ENCODE measurements around the gene LRRIQ4.

The LRRIQ4 gene

DNA sequence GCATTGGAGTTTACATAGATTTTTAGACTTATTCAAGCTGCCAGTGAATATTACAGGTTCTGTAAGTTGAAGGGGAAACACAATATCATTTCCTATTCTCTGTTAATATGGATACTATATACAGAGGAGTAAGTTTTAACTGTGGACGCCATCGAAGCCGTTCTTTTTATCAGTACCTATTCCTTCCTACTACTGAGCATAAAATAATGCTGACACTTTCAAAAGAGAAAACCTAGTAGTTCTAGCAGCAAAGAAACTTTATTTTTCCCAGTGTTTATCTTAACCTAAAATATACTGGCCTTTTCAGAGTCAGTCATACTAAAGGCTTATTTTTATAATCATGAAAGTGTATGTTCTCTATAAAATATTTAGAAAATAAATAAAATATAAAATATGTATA, 42.8 kb downstream of the LRRIQ4 start:
- TF ChIP-seq EP300 (IDR thresholded peaks at IDR 0.05; ENCODE audit: borderline replicate concordance) (no peak), TAF1 (IDR thresholded peaks at IDR 0.05; ENCODE audit: low read depth) (no peak)

DNA sequence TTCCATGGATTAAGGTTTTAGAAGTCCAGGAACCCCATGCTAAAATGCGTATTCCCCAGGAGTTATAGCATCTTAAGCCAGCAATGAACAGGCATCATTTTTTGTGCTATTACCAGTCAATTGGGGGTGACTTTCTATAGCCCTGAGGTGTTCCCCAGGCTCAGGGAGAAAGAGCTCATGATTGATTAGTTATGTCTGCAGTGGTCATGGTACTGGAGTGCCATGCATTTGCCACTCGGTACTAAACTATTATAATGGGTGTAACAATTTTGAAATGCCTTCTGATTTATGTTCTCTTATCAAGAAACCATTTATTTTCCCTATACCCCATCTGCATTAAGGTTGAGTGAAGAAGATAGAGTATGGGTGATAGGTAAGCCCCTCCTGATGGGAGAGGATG, 45.1 kb downstream of the LRRIQ4 start:
- TF ChIP-seq RAD21 (IDR thresholded peaks at IDR 0.05; ENCODE audit: low read depth): no peak
- no peak for TF ChIP-seq TEAD4 (IDR thresholded peaks at IDR 0.05)
- no peak for TF ChIP-seq YY1 (IDR thresholded peaks at IDR 0.05; ENCODE audit: low read depth)
- TF ChIP-seq, protein P1, sequence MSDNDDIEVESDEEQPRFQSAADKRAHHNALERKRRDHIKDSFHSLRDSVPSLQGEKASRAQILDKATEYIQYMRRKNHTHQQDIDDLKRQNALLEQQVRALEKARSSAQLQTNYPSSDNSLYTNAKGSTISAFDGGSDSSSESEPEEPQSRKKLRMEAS (IDR thresholded peaks at IDR 0.05): no peak
- no peak for TF ChIP-seq TAF1 (IDR thresholded peaks at IDR 0.05; ENCODE audit: low read depth)
- TF ChIP-seq ZBTB7A (IDR thresholded peaks at IDR 0.05; ENCODE audit: low read depth): no peak
- TF ChIP-seq CEBPB (IDR thresholded peaks at IDR 0.05): no peak
- no peak for TF ChIP-seq EP300 (IDR thresholded peaks at IDR 0.05; ENCODE audit: borderline replicate concordance)
- TF ChIP-seq, protein P2, sequence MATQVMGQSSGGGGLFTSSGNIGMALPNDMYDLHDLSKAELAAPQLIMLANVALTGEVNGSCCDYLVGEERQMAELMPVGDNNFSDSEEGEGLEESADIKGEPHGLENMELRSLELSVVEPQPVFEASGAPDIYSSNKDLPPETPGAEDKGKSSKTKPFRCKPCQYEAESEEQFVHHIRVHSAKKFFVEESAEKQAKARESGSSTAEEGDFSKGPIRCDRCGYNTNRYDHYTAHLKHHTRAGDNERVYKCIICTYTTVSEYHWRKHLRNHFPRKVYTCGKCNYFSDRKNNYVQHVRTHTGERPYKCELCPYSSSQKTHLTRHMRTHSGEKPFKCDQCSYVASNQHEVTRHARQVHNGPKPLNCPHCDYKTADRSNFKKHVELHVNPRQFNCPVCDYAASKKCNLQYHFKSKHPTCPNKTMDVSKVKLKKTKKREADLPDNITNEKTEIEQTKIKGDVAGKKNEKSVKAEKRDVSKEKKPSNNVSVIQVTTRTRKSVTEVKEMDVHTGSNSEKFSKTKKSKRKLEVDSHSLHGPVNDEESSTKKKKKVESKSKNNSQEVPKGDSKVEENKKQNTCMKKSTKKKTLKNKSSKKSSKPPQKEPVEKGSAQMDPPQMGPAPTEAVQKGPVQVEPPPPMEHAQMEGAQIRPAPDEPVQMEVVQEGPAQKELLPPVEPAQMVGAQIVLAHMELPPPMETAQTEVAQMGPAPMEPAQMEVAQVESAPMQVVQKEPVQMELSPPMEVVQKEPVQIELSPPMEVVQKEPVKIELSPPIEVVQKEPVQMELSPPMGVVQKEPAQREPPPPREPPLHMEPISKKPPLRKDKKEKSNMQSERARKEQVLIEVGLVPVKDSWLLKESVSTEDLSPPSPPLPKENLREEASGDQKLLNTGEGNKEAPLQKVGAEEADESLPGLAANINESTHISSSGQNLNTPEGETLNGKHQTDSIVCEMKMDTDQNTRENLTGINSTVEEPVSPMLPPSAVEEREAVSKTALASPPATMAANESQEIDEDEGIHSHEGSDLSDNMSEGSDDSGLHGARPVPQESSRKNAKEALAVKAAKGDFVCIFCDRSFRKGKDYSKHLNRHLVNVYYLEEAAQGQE (IDR thresholded peaks at IDR 0.05; ENCODE audit: low read depth): no peak
- no peak for TF ChIP-seq FOXM1 (IDR thresholded peaks at IDR 0.05; ENCODE audit: borderline replicate concordance, low read depth)
- no peak for TF ChIP-seq EGR1 (IDR thresholded peaks at IDR 0.05)
- TF ChIP-seq, protein P3, sequence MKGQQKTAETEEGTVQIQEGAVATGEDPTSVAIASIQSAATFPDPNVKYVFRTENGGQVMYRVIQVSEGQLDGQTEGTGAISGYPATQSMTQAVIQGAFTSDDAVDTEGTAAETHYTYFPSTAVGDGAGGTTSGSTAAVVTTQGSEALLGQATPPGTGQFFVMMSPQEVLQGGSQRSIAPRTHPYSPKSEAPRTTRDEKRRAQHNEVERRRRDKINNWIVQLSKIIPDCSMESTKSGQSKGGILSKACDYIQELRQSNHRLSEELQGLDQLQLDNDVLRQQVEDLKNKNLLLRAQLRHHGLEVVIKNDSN (IDR thresholded peaks at IDR 0.05): no peak
- TF ChIP-seq NFIC (IDR thresholded peaks at IDR 0.05): no peak
- no peak for TF ChIP-seq CREB1 (IDR thresholded peaks at IDR 0.05; ENCODE audit: low read depth)
- no peak for TF ChIP-seq TCF12 (IDR thresholded peaks at IDR 0.05; ENCODE audit: low read depth)

DNA sequence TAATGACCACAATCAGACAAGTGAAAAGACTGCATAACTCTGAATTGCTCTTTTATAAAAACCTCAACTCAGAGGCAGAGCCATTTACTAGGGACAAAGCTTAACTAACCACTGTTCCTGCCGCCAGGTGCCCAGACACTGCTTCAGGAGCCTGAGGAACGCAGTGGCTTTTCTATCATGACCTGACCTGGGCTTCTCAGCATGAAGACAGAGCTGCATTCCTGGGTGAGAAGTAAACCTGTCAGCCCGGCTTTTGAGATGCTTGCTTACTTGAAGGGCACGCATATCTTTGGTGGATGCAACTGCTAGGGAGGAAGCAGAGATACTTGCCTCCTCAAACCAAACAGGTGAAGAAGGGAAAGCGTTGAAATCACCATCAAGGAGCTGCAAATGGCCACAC, 49.2 kb downstream of the LRRIQ4 start:
- TF ChIP-seq, protein P3 (IDR thresholded peaks at IDR 0.05): no peak

DNA sequence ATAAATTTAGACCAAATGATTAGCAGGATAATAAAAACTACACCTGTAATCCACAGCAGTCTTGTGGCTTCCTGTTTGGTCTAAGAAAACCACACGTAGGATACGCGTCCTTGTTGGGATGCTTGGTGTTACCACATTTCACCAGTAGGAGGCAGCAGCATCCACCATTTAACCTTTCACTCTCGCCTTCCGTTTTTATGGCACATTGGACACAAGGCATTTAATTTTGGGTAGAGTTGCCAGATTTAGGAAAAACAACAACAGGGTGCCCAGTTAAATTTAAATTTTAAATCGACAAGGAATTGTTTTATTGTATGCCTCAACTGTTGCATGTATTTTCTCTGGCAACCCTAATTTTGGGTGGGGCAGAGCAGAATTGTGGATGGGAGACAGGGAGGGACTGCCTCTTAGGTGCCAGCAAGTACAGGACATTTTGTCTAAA, 50.8 kb downstream of the LRRIQ4 start:
- TF ChIP-seq RAD21 (IDR thresholded peaks at IDR 0.05; ENCODE audit: low read depth): peak; percentile 98
- no peak for TF ChIP-seq CREB1 (IDR thresholded peaks at IDR 0.05; ENCODE audit: low read depth)

DNA sequence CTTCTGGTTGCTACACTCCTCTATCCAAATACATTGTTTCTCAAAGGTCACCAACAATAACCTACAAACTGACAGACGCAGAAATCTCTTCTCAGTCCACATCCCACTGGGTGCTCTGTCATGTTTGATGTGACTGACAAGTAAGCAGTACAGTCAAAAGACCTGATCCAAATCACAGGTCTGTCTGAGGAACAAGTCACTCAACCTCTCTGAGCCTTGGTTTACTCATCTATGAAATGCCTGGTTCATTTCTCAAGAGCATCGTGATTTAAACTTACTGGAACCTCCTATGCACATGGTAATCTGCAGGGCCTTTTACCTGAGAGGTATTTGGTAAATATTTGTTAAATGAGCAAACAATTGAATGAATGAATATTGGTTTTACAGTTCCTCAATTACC, 51.6 kb downstream of the LRRIQ4 start:
- no peak for TF ChIP-seq YY1 (IDR thresholded peaks at IDR 0.05; ENCODE audit: low read depth)
- TF ChIP-seq TAF1 (IDR thresholded peaks at IDR 0.05; ENCODE audit: low read depth): no peak

DNA sequence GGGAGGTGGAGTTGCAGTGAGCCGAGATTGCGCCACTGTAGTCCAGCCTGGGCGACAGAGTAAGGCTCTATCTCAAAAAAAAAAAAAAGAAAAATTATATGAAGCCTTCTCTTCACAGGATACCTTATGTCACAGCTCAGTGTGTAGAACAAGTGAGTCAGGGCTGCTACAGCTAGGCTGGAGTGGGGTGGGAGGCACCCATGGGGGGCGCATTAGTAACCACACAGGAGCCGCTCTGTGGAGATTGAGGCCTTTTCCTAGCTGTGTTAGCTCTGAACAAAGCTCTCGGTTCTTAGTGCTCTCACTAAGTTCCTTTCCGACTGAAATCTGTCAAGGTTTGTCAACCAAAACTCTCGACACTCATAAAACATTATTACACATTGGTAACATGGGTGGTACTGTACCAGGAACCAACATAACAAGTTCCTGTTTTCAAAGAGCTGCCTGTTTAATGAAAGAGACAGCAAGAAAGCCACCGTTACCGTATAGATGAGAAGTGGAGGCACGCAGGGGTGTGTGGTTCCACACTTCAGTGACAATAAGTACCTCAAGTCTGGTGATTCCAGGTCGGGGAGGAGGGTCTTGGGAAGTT, 52.6 kb downstream of the LRRIQ4 start:
- TF ChIP-seq, protein P2 (IDR thresholded peaks at IDR 0.05; ENCODE audit: low read depth): no peak
- TF ChIP-seq ZBTB7A (IDR thresholded peaks at IDR 0.05; ENCODE audit: low read depth) (no peak), EP300 (IDR thresholded peaks at IDR 0.05; ENCODE audit: borderline replicate concordance) (no peak), TCF12 (IDR thresholded peaks at IDR 0.05; ENCODE audit: low read depth) (no peak), RAD21 (IDR thresholded peaks at IDR 0.05; ENCODE audit: low read depth) (no peak), TEAD4 (IDR thresholded peaks at IDR 0.05) (no peak), FOXM1 (IDR thresholded peaks at IDR 0.05; ENCODE audit: borderline replicate concordance, low read depth) (no peak), NFIC (IDR thresholded peaks at IDR 0.05) (no peak), TAF1 (IDR thresholded peaks at IDR 0.05; ENCODE audit: low read depth) (no peak)
- TF ChIP-seq, protein P1 (IDR thresholded peaks at IDR 0.05): no peak

DNA sequence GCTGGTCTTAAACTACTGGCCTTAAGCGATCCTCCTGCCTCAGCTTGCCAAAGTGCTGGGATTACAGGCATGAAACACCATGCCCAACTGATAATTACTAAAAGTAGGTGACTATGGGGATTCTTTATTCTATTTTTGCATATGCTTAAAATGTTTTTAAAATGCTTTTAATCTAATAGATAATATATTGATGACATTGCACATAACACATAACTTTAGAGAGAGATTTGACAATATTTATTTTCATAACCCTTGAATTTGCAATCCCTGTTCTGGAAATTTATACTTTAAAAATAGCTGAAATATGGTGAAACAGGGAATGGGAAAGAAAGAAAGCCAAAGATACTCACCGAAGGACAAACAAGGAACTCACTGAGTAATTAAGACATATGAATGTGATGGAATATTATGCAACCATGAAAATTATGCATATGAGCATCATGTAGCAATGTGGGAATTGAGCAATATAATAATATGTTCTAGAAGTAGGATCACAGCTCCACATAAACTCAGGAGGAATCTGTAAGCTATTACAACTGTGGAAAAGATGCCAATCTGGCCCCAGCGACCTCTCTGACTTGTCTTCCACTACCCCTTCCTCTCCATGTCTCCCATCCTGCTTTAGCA, 55.0 kb downstream of the LRRIQ4 start:
- TF ChIP-seq, protein P2 (IDR thresholded peaks at IDR 0.05; ENCODE audit: low read depth): no peak
- no peak for TF ChIP-seq CEBPB (IDR thresholded peaks at IDR 0.05)
- TF ChIP-seq NFIC (IDR thresholded peaks at IDR 0.05): no peak
- TF ChIP-seq CREB1 (IDR thresholded peaks at IDR 0.05; ENCODE audit: low read depth): no peak
- TF ChIP-seq YY1 (IDR thresholded peaks at IDR 0.05; ENCODE audit: low read depth): no peak
- no peak for TF ChIP-seq ZBTB7A (IDR thresholded peaks at IDR 0.05; ENCODE audit: low read depth)
- TF ChIP-seq FOXM1 (IDR thresholded peaks at IDR 0.05; ENCODE audit: borderline replicate concordance, low read depth): no peak
- no peak for TF ChIP-seq TCF12 (IDR thresholded peaks at IDR 0.05; ENCODE audit: low read depth)
- no peak for TF ChIP-seq RAD21 (IDR thresholded peaks at IDR 0.05; ENCODE audit: low read depth)
- TF ChIP-seq, protein P3 (IDR thresholded peaks at IDR 0.05): no peak
- no peak for TF ChIP-seq EP300 (IDR thresholded peaks at IDR 0.05; ENCODE audit: borderline replicate concordance)
- no peak for TF ChIP-seq TAF1 (IDR thresholded peaks at IDR 0.05; ENCODE audit: low read depth)
- no peak for TF ChIP-seq TEAD4 (IDR thresholded peaks at IDR 0.05)
- TF ChIP-seq, protein P1 (IDR thresholded peaks at IDR 0.05): no peak
- TF ChIP-seq EGR1 (IDR thresholded peaks at IDR 0.05): no peak
